ENCODE measurements around the gene EIF2AK2. TPM values are rescaled to one million over a fixed set of nuclear protein-coding genes. Genes with fewer than 3 reads are reported as not detected.
A peak's percentile ranks its signal among the peaks of the same experiment; 100 is the strongest.

The EIF2AK2 gene
- total and polyA plus RNA-seq, 9 donors, result 13.4 to 27.7 (median 18.7) TPM

- H3K27me3 ChIP-seq (ENCODE audit: control insufficient read depth, insufficient read depth, low read length), result no peaks in the 10 kb centered on the region
- no peaks in the 10 kb centered on the region for H3K4me1 ChIP-seq (ENCODE audit: control insufficient read depth, insufficient read depth, low read length)
- no peaks in the 10 kb centered on the region for H3K9me3 ChIP-seq (replicated peaks; ENCODE audit: control insufficient read depth, low read depth, low read length)
- no peak overlapping the region for H3K4me3 ChIP-seq (ENCODE audit: low read length)
- no peak overlapping the region for H3K27ac ChIP-seq (ENCODE audit: low read length)
- no CpG with 5 or more reads among the region's 2 CpGs for WGBS (ENCODE audit: insufficient coverage)
- no peak for DNase-seq
- peaks cover 48% of the 10 kb centered on the region for H3K36me3 ChIP-seq (ENCODE audit: control insufficient read depth, insufficient read depth, low read length)
These were observed 10.7 kb downstream of the EIF2AK2 start for GRCh38 chr2:37146062-37146461.

GRCh38 chr2:37143974-37144373 lies 12.8 kb downstream of the EIF2AK2 start:
- no CpG with 5 or more reads among the region's 1 CpG for WGBS (ENCODE audit: insufficient coverage)

GRCh38 chr2:37142546-37142945 lies 14.2 kb downstream of the EIF2AK2 start:
- Histone ChIP-seq H3K4me3 (ENCODE audit: low read length) (no peak overlapping the region), H3K36me3 (ENCODE audit: control insufficient read depth, insufficient read depth, low read length) (peaks cover 52% of the 10 kb centered on the region), H3K9me3 (replicated peaks; ENCODE audit: control insufficient read depth, low read depth, low read length) (no peaks in the 10 kb centered on the region), H3K27me3 (ENCODE audit: control insufficient read depth, insufficient read depth, low read length) (no peaks in the 10 kb centered on the region), H3K27ac (ENCODE audit: low read length) (no peak overlapping the region), H3K4me1 (ENCODE audit: control insufficient read depth, insufficient read depth, low read length) (no peaks in the 10 kb centered on the region)
- no peak for DNase-seq

More at GRCh38 chr2:37143974-37144373, 12.8 kb downstream of the EIF2AK2 start:
- Histone ChIP-seq H3K4me1 (ENCODE audit: control insufficient read depth, insufficient read depth, low read length) (no peaks in the 10 kb centered on the region), H3K4me3 (ENCODE audit: low read length) (no peak overlapping the region), H3K36me3 (ENCODE audit: control insufficient read depth, insufficient read depth, low read length) (peaks cover 58% of the 10 kb centered on the region), H3K27ac (ENCODE audit: low read length) (no peak overlapping the region), H3K27me3 (ENCODE audit: control insufficient read depth, insufficient read depth, low read length) (no peaks in the 10 kb centered on the region), H3K9me3 (replicated peaks; ENCODE audit: control insufficient read depth, low read depth, low read length) (no peaks in the 10 kb centered on the region)
- no peak for DNase-seq

- Histone ChIP-seq H3K9me3 (replicated peaks; ENCODE audit: control insufficient read depth, low read depth, low read length) (no peaks in the 10 kb centered on the region), H3K4me3 (ENCODE audit: low read length) (no peak overlapping the region), H3K36me3 (ENCODE audit: control insufficient read depth, insufficient read depth, low read length) (peaks cover 70% of the 10 kb centered on the region), H3K27me3 (ENCODE audit: control insufficient read depth, insufficient read depth, low read length) (no peaks in the 10 kb centered on the region), H3K4me1 (ENCODE audit: control insufficient read depth, insufficient read depth, low read length) (no peaks in the 10 kb centered on the region), H3K27ac (ENCODE audit: low read length) (no peak overlapping the region)
- no peak for DNase-seq
- WGBS (ENCODE audit: insufficient coverage), result 100% methylated on average over 3 of the region's 6 CpGs
These were observed 23.9 kb downstream of the EIF2AK2 start for GRCh38 chr2:37132914-37133313.

GRCh38 chr2:37125416-37125815 lies 31.4 kb downstream of the EIF2AK2 start:
- DNase-seq, result peak; percentile 82
- Histone ChIP-seq H3K36me3 (ENCODE audit: control insufficient read depth, insufficient read depth, low read length) (peaks cover 57% of the 10 kb centered on the region), H3K27ac (ENCODE audit: low read length) (peak overlapping the region; percentile 87), H3K4me3 (ENCODE audit: low read length) (no peak overlapping the region), H3K9me3 (replicated peaks; ENCODE audit: control insufficient read depth, low read depth, low read length) (no peaks in the 10 kb centered on the region), H3K27me3 (ENCODE audit: control insufficient read depth, insufficient read depth, low read length) (no peaks in the 10 kb centered on the region), H3K4me1 (ENCODE audit: control insufficient read depth, insufficient read depth, low read length) (peaks cover 6% of the 10 kb centered on the region)
- 72% methylated on average over 2 of the region's 2 CpGs for WGBS (ENCODE audit: insufficient coverage)

- 98% methylated on average over 5 of the region's 5 CpGs for WGBS (ENCODE audit: insufficient coverage)
- no peaks in the 10 kb centered on the region for H3K27me3 ChIP-seq (ENCODE audit: control insufficient read depth, insufficient read depth, low read length)
- no peak overlapping the region for H3K27ac ChIP-seq (ENCODE audit: low read length)
- peaks cover 53% of the 10 kb centered on the region for H3K36me3 ChIP-seq (ENCODE audit: control insufficient read depth, insufficient read depth, low read length)
- H3K4me3 ChIP-seq (ENCODE audit: low read length), result no peak overlapping the region
- H3K4me1 ChIP-seq (ENCODE audit: control insufficient read depth, insufficient read depth, low read length), result no peaks in the 10 kb centered on the region
- DNase-seq, result no peak
- H3K9me3 ChIP-seq (replicated peaks; ENCODE audit: control insufficient read depth, low read depth, low read length), result no peaks in the 10 kb centered on the region
These were observed 37.6 kb downstream of the EIF2AK2 start for GRCh38 chr2:37119157-37119556.

GRCh38 chr2:37117566-37117965 lies 39.2 kb downstream of the EIF2AK2 start:
- Histone ChIP-seq H3K4me1 (ENCODE audit: control insufficient read depth, insufficient read depth, low read length) (no peaks in the 10 kb centered on the region), H3K9me3 (replicated peaks; ENCODE audit: control insufficient read depth, low read depth, low read length) (no peaks in the 10 kb centered on the region), H3K27ac (ENCODE audit: low read length) (no peak overlapping the region), H3K36me3 (ENCODE audit: control insufficient read depth, insufficient read depth, low read length) (peaks cover 44% of the 10 kb centered on the region), H3K27me3 (ENCODE audit: control insufficient read depth, insufficient read depth, low read length) (no peaks in the 10 kb centered on the region), H3K4me3 (ENCODE audit: low read length) (no peak overlapping the region)
- DNase-seq, result no peak
- WGBS (ENCODE audit: insufficient coverage), result no CpG with 5 or more reads among the region's 1 CpG

- no peak overlapping the region for H3K4me3 ChIP-seq (ENCODE audit: low read length)
- H3K27ac ChIP-seq (ENCODE audit: low read length), result no peak overlapping the region
- H3K4me1 ChIP-seq (ENCODE audit: control insufficient read depth, insufficient read depth, low read length), result no peaks in the 10 kb centered on the region
- H3K9me3 ChIP-seq (replicated peaks; ENCODE audit: control insufficient read depth, low read depth, low read length), result no peaks in the 10 kb centered on the region
- no peak for DNase-seq
- 93% methylated on average over 2 of the region's 2 CpGs for WGBS (ENCODE audit: insufficient coverage)
- H3K36me3 ChIP-seq (ENCODE audit: control insufficient read depth, insufficient read depth, low read length), result peaks cover 47% of the 10 kb centered on the region
- H3K27me3 ChIP-seq (ENCODE audit: control insufficient read depth, insufficient read depth, low read length), result no peaks in the 10 kb centered on the region
These were observed 44.8 kb downstream of the EIF2AK2 start for GRCh38 chr2:37111958-37112357.

GRCh38 chr2:37110306-37111212 lies 46.2 kb downstream of the EIF2AK2 start:
- Histone ChIP-seq H3K4me1 (ENCODE audit: control insufficient read depth, insufficient read depth, low read length) (no peaks in the 10 kb centered on the region), H3K36me3 (ENCODE audit: control insufficient read depth, insufficient read depth, low read length) (peaks cover 37% of the 10 kb centered on the region), H3K27ac (ENCODE audit: low read length) (no peak overlapping the region), H3K4me3 (ENCODE audit: low read length) (no peak overlapping the region), H3K27me3 (ENCODE audit: control insufficient read depth, insufficient read depth, low read length) (no peaks in the 10 kb centered on the region), H3K9me3 (replicated peaks; ENCODE audit: control insufficient read depth, low read depth, low read length) (no peaks in the 10 kb centered on the region)
- no peak for DNase-seq
- no CpG with 5 or more reads among the region's 4 CpGs for WGBS (ENCODE audit: insufficient coverage)

- Histone ChIP-seq H3K9me3 (replicated peaks; ENCODE audit: control insufficient read depth, low read depth, low read length) (no peaks in the 10 kb centered on the region), H3K27me3 (ENCODE audit: control insufficient read depth, insufficient read depth, low read length) (no peaks in the 10 kb centered on the region), H3K4me3 (ENCODE audit: low read length) (no peak overlapping the region), H3K27ac (ENCODE audit: low read length) (no peak overlapping the region), H3K4me1 (ENCODE audit: control insufficient read depth, insufficient read depth, low read length) (no peaks in the 10 kb centered on the region), H3K36me3 (ENCODE audit: control insufficient read depth, insufficient read depth, low read length) (peaks cover 36% of the 10 kb centered on the region)
- no peak for DNase-seq
- no CpG with 5 or more reads among the region's 4 CpGs for WGBS (ENCODE audit: insufficient coverage)
These were observed 47.3 kb downstream of the EIF2AK2 start for GRCh38 chr2:37109523-37109922.

Data from muscle of leg (tissue), 11 donors.